GM12878 (cell line): ENCODE results near the gene WHRN. TPM values are rescaled to one million over a fixed set of nuclear protein-coding genes. Genes with fewer than 3 reads are reported as not detected.

Source experiments
- ATAC-seq: fragments of 200-7000 bp; cut with Tn5 transposase; 3 replicates; pipeline ENCODE4 v1.9.1; 2020; ENCODE audit warnings: mild to moderate bottlenecking, moderate library complexity
- BruUV-seq: library from RNA; stranded (reverse); fragments of 400-500 nt; replicated peaks from 2 replicates; lab custom pipeline; 2021; lab: Mats Ljungman, UMichigan
- CTCF ChIA-PET: fragments of 300-600 bp; sonication (Branson Sonifier 250); formaldehyde crosslinking; extraction: SDS; loops from one replicate; lab custom pipeline; 2021; ENCODE audit warnings: inconsistent platforms; lab: Yijun Ruan, JAX
- POLR2A ChIA-PET: fragments of 350-600 bp; formaldehyde crosslinking; extraction: SDS; loops from one replicate; lab custom pipeline; 2021; ENCODE audit warnings: inconsistent platforms; lab: Charles Lee
- RAD21 ChIA-PET: fragments of 300-600 bp; sonication (Branson Sonifier 250); formaldehyde crosslinking; loops from one replicate; lab custom pipeline; 2023; ENCODE audit warnings: antibody characterized with exemption; ENCODE audit not compliant: unreplicated experiment; lab: Charles Lee
- SMC1A ChIA-PET: fragments of 300-600 bp; sonication (Branson Sonifier 250); formaldehyde crosslinking; loops from one replicate; lab custom pipeline; 2023; ENCODE audit not compliant: unreplicated experiment, uncharacterized antibody; lab: Charles Lee
- DNase-seq: peaks from one replicate; pipeline ENCODE4 v3.0.0-alpha.2; 2011; ENCODE audit warnings: low read depth, low spot score
- FAIRE-seq: peaks from 3 replicates; lab custom pipeline; 2011; peaks lifted over from hg19 to GRCh38; lab: Jason Lieb, UNC
- H2AFZ ChIP-seq: 2 replicates; pipeline ENCODE4 v1.6.0; 2011; ENCODE audit warnings: low read depth, low read length, control low read depth; ENCODE audit not compliant: control insufficient read depth
- H3K27ac ChIP-seq: 2 replicates; pipeline ENCODE4 v1.5.1; 2011; ENCODE audit warnings: control low read depth; ENCODE audit not compliant: control insufficient read depth, insufficient read depth
- H3K27me3 ChIP-seq, 2 experiments: replicated peaks in 1 of 2; 2 replicates each; pipeline versions ENCODE4 v1.6.0 to v1.6.1; 2011; ENCODE audit warnings: low read length in 1 of 2; ENCODE audit not compliant: control insufficient read depth in 2 of 2, insufficient read depth in 2 of 2
- H3K36me3 ChIP-seq, 2 experiments: 2 replicates each; pipeline ENCODE4 v1.5.1; 2011; ENCODE audit warnings: low read length in 1 of 2; ENCODE audit not compliant: control insufficient read depth in 2 of 2, insufficient read depth in 2 of 2
- H3K4me1 ChIP-seq: 2 replicates; pipeline ENCODE4 v1.6.1; 2011; ENCODE audit warnings: mild to moderate bottlenecking, low read length, moderate library complexity, mixed read lengths; ENCODE audit not compliant: control insufficient read depth, insufficient read depth
- H3K4me2 ChIP-seq: 2 replicates; pipeline ENCODE4 v1.6.0; 2011; ENCODE audit warnings: control low read depth; ENCODE audit not compliant: control insufficient read depth, insufficient read depth
- H3K4me3 ChIP-seq: fragments of 200-600 bp; sonication (generic); 2 replicates; pipeline ENCODE4 v1.5.1; 2016
- H3K79me2 ChIP-seq: 2 replicates; pipeline ENCODE4 v1.6.0; 2011; ENCODE audit warnings: low read length; ENCODE audit not compliant: control insufficient read depth, insufficient read depth
- H3K9ac ChIP-seq: 2 replicates; pipeline ENCODE4 v1.8.0; 2011; ENCODE audit warnings: low read length, control low read depth, mixed read lengths; ENCODE audit not compliant: control insufficient read depth, insufficient read depth
- H3K9me3 ChIP-seq: replicated peaks from 3 replicates; pipeline ENCODE4 v1.5.1; 2011; ENCODE audit warnings: mild to moderate bottlenecking, low read length; ENCODE audit not compliant: control insufficient read depth, insufficient read depth
- H4K20me1 ChIP-seq: 2 replicates; pipeline ENCODE4 v1.6.0; 2011; ENCODE audit not compliant: control insufficient read depth, insufficient read depth
- BHLHE40 ChIP-seq, 2 experiments: fragments of 450-650 bp in 1 of 2; IDR thresholded peaks; 2 replicates each; pipeline ENCODE4 v1.6.1; 2011 to 2017; ENCODE audit warnings: low read depth in 2 of 2, borderline replicate concordance in 1 of 2, improper control_type of control experiment in 1 of 2, low read length in 1 of 2, mild to moderate bottlenecking in 1 of 2
- JUND ChIP-seq: IDR thresholded peaks from 2 replicates; pipeline ENCODE4 v1.6.1; 2012; ENCODE audit warnings: low read depth, mild to moderate bottlenecking, low read length, improper control_type of control experiment, moderate library complexity
- MYB ChIP-seq: fragments of 150-350 bp; IDR thresholded peaks from 2 replicates; pipeline ENCODE4 v1.6.1; 2014; ENCODE audit warnings: mild to moderate bottlenecking, low read depth, low read length, borderline replicate concordance
- PML ChIP-seq: IDR thresholded peaks from 2 replicates; pipeline ENCODE4 v1.6.1; 2012; ENCODE audit warnings: low read length, inconsistent platforms
- POLR2A ChIP-seq: IDR thresholded peaks from 2 replicates; pipeline ENCODE4 v1.6.1; 2011; ENCODE audit warnings: low read depth, mild to moderate bottlenecking, low read length
- RELA ChIP-seq: fragments of 450-650 bp; IDR thresholded peaks from 2 replicates; pipeline ENCODE4 v1.8.0; 2014; ENCODE audit warnings: borderline replicate concordance; ENCODE audit not compliant: partially characterized antibody
- RFX5 ChIP-seq: IDR thresholded peaks from 2 replicates; pipeline ENCODE4 v1.6.1; 2011; ENCODE audit warnings: low read depth, low read length, improper control_type of control experiment
- TBL1XR1 ChIP-seq: IDR thresholded peaks from 2 replicates; pipeline ENCODE4 v1.6.1; 2012; ENCODE audit warnings: low read depth, low read length, improper control_type of control experiment
- WGBS: methylation state at CpG from one replicate; pipeline ENCODE4 v1.1.6; 2016; ENCODE audit warnings: low lambda C conversion rate; ENCODE audit not compliant: insufficient replicate concordance, insufficient coverage; ENCODE audit errors: missing lambda C conversion rate; 5-methylcytosine and 5-hydroxymethylcytosine counted together
- in situ Hi-C: fragments of 300-500 bp; cut with MboI; formaldehyde crosslinking; loops from 9 replicates; pipeline ENCODE4 v1.14.3; 2018; ENCODE audit warnings: mixed read lengths
- intact Hi-C: fragments of 100-400 bp; cut with micrococcal nuclease; formaldehyde crosslinking; loops from one replicate; pipeline ENCODE4 v1.14.2; 2022; ENCODE audit not compliant: unreplicated experiment
- polyA plus RNA-seq, 11 experiments: library from polyadenylated mRNA; depleted of rRNA in 4 of 11; unstranded in 6 of 11; stranded (reverse) in 5 of 11; fragments of >200 nt; fragmentation: Nextera tagmentation in 4 of 11; fragmentation: Illumina TruSeq in 1 of 11; extraction: Ambion mirVana in 4 of 11; extraction: Trizol in 1 of 11; gene quantifications; 1 replicate in 1 of 11; 2 replicates in 10 of 11; pipeline versions ENCODE4 v1.2.1 to v1.2.3, GENCODE V29; 2011 to 2016; ENCODE audit warnings: inconsistent platforms in 2 of 11, missing spikeins in 2 of 11, low read depth in 1 of 11
- total RNA-seq, 4 experiments: library from RNA; depleted of rRNA in 3 of 4; stranded (reverse); fragments of >200 nt in 3 of 4; fragmentation: Illumina TruSeq in 1 of 4; extraction: Trizol in 1 of 4; gene quantifications; 2 replicates each; pipeline versions ENCODE4 v1.2.1 to v1.2.3, GENCODE V29; 2013 to 2021
- TF ChIP-seq, protein P1 (sequence below): fragments of 450-650 bp; IDR thresholded peaks from 2 replicates; pipeline ENCODE4 v1.6.1; 2014; ENCODE audit warnings: mild to moderate bottlenecking
- TF ChIP-seq, protein P2 (sequence below): IDR thresholded peaks from 2 replicates; pipeline ENCODE4 v1.6.1; 2011; ENCODE audit warnings: low read depth, low read length, improper control_type of control experiment, borderline replicate concordance

WHRN gene
- total and polyA plus RNA-seq, 10 of the 15 experiments (the other 5 are each of a cell fraction or from before 2014, with no cell fraction given) = 0.04 to 18.2 (median 0.68) TPM; not detected in 1

DNA sequence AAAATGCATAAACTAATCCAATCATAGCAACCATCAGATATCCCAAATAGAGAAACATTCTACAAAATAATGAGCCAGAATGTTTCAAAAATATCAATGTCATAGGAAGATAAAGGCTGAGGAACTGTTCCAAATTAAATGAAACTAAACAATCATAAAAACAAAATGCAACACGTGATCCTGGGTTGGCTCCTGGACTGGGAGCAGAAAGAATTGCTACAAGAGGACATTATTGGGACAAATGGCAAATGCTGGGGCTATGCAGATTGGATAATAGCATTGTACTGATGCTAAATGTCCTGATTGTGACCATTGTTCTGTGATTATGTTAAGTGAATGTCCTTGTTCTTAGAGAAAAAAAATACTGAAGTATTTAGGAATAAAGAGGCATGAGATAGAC lies 63.3 kb downstream of the WHRN start:
- in situ Hi-C loops = no loop called here
- WGBS = 5% methylated on average over 1 of the region's 1 CpG

More for the DNA sequence above, 63.3 kb downstream of the WHRN start:
- DNase-seq (no peak), FAIRE-seq (no peak)
- Histone ChIP-seq H3K27me3 (peaks cover 0 to 4% of the 10 kb centered on the region in 2 experiments; a peak in 1 of 4 replicates), H3K4me2 (no peak overlapping the region), H3K4me1 (no peaks in the 10 kb centered on the region), H2AFZ (no peak overlapping the region), H3K79me2 (no peaks in the 10 kb centered on the region), H3K9ac (no peak overlapping the region)
- CTCF ChIA-PET = interaction anchor here (0.7 to 1.4 kb wide), 2 partner anchors 13 to 66 kb away, joined by 3 read pairs; no protein-coding TSS in a partner anchor
- SMC1A ChIA-PET = interaction anchor here (1.0 to 2.0 kb wide), 2 partner anchors 9 to 34 kb away, joined by 3 to 4 read pairs; no protein-coding TSS in a partner anchor
- intact Hi-C loops = no loop called here
- POLR2A ChIA-PET = no interaction called here
- TF ChIP-seq BHLHE40 (IDR thresholded peaks at IDR 0.05; ENCODE audit: borderline replicate concordance in 1 of 2, low read depth in 2 of 2, low read length in 1 of 2) (no peak), RFX5 (no peak), PML (no peak), RELA (no peak), TBL1XR1 (no peak), MYB (no peak), JUND (no peak), POLR2A (no peak)
- TF ChIP-seq, protein P1, sequence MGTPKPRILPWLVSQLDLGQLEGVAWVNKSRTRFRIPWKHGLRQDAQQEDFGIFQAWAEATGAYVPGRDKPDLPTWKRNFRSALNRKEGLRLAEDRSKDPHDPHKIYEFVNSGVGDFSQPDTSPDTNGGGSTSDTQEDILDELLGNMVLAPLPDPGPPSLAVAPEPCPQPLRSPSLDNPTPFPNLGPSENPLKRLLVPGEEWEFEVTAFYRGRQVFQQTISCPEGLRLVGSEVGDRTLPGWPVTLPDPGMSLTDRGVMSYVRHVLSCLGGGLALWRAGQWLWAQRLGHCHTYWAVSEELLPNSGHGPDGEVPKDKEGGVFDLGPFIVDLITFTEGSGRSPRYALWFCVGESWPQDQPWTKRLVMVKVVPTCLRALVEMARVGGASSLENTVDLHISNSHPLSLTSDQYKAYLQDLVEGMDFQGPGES = no peak
- TF ChIP-seq, protein P2, sequence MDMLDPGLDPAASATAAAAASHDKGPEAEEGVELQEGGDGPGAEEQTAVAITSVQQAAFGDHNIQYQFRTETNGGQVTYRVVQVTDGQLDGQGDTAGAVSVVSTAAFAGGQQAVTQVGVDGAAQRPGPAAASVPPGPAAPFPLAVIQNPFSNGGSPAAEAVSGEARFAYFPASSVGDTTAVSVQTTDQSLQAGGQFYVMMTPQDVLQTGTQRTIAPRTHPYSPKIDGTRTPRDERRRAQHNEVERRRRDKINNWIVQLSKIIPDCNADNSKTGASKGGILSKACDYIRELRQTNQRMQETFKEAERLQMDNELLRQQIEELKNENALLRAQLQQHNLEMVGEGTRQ = no peak
- TF ChIP-seq, all 136 proteins: peak for 0
- H3K4me3 ChIP-seq = no peak overlapping the region
- no peaks in the 10 kb centered on the region for H3K36me3 ChIP-seq
- RAD21 ChIA-PET = interaction anchor here (1.2 to 1.4 kb wide), 2 partner anchors 8 to 65 kb away, joined by 3 to 5 read pairs; no protein-coding TSS in a partner anchor
- H4K20me1 ChIP-seq = no peaks in the 10 kb centered on the region
- no peak overlapping the region for H3K27ac ChIP-seq
- no peak for ATAC-seq
- H3K9me3 ChIP-seq = peaks cover 8% of the 10 kb centered on the region
- no TSS peak for BruUV-seq
